GM12891 (cell line): ENCODE measurements around the gene OLFM1.

Experiments
- PAX5 ChIP-seq: IDR thresholded peaks from 2 replicates; pipeline ENCODE4 v1.6.1; 2011; ENCODE audit warnings: low read length, moderate library complexity, mild to moderate bottlenecking; ENCODE audit not compliant: insufficient read depth, severe bottlenecking
- POLR2A ChIP-seq: IDR thresholded peaks from 2 replicates; pipeline ENCODE4 v1.6.1; 2011; ENCODE audit warnings: low read depth, low read length, control low read depth
- POLR2AphosphoS5 ChIP-seq: IDR thresholded peaks from 2 replicates; pipeline ENCODE4 v1.6.1; 2011; ENCODE audit warnings: low read depth, low read length, control low read depth
- POU2F2 ChIP-seq: IDR thresholded peaks from 2 replicates; pipeline ENCODE4 v1.6.1; 2011; ENCODE audit warnings: low read depth, mild to moderate bottlenecking, control low read depth, low read length, moderate library complexity
- SPI1 ChIP-seq: IDR thresholded peaks from 2 replicates; pipeline ENCODE4 v1.6.1; 2011; ENCODE audit warnings: low read depth, low read length, control low read depth
- TAF1 ChIP-seq: IDR thresholded peaks from 2 replicates; pipeline ENCODE4 v1.6.1; 2011; ENCODE audit warnings: low read depth, low read length, control low read depth

DNA sequence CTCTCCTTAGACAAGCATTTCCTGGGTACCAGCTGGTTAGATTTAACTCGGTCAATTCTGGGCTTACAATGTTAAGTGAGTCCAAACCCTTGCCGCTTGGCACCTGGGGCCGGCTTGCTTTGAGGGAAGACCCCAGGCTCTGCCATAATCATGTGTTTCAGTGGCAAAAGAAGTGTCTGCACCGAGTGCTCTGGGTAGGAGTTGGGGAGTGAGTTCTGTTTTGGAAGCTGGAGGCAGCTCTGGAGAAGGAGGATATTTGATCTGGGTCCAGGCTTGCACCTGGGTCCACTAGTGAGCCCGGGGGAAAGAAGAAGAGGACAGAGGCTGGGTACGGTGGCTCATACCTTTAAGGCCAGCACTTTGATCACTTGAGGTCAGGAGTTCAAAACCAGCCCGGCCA, 8.4 kb upstream of the OLFM1 start:
- TF ChIP-seq POLR2A (no peak), POLR2AphosphoS5 (no peak), SPI1 (no peak), TAF1 (no peak), PAX5 (no peak), POU2F2 (no peak)
